ENCODE data around the gene METTL2B.
"Not testable (repeated sequence)": the region's sequence is repeated elsewhere in the genome, so short reads cannot be mapped to it uniquely, and the experiment has no call there.

METTL2B gene

GRCh38 chr7:128455543-128456254 lies 20.8 kb upstream of the METTL2B start, which contains the start of gene HILPDA:
HILPDA (plus strand) TSS chr7:128455878; CDS start chr7:128457269, 1,391 bp downstream.
- DNase-seq = peak; percentile 92 to 95

GRCh38 chr7:128456255-128456725 lies 20.3 kb upstream of the METTL2B start:
- no peak for DNase-seq

- not testable (repeated sequence) for DNase-seq
Measured at GRCh38 chr7:128457385-128457784, 19.2 kb upstream of the METTL2B start.

- no peak for DNase-seq
Measured at GRCh38 chr7:128458956-128459355, 17.6 kb upstream of the METTL2B start.

GRCh38 chr7:128459394-128459878 lies 17.1 kb upstream of the METTL2B start:
- DNase-seq = peak; percentile 43 to 47

- no peak for DNase-seq
Measured at GRCh38 chr7:128462460-128462859, 14.1 kb upstream of the METTL2B start.

GRCh38 chr7:128463345-128463744 lies 13.2 kb upstream of the METTL2B start:
- not testable (repeated sequence) for DNase-seq

GRCh38 chr7:128463933-128464332 lies 12.6 kb upstream of the METTL2B start:
- not testable (repeated sequence) for DNase-seq

GRCh38 chr7:128466871-128467270 lies 9.7 kb upstream of the METTL2B start:
- not testable (repeated sequence) for DNase-seq

- DNase-seq = not testable (repeated sequence)
Measured at GRCh38 chr7:128477336-128477690, 765 bp downstream of the METTL2B start.

- not testable (repeated sequence) for DNase-seq
Measured at GRCh38 chr7:128479082-128479481, 2.5 kb downstream of the METTL2B start.

- not testable (repeated sequence) for DNase-seq
Measured at GRCh38 chr7:128488134-128488533, 11.6 kb downstream of the METTL2B start.

- no peak for DNase-seq
Measured at GRCh38 chr7:128497405-128497804, 20.9 kb downstream of the METTL2B start.

- DNase-seq = not testable (repeated sequence)
Measured at GRCh38 chr7:128505416-128505815, 28.9 kb downstream of the METTL2B start.

GRCh38 chr7:128506819-128507218 lies 30.3 kb downstream of the METTL2B start:
- not testable (repeated sequence) for DNase-seq

- DNase-seq = not testable (repeated sequence)
Measured at GRCh38 chr7:128507321-128507993, 30.9 kb downstream of the METTL2B start.

- DNase-seq = not testable (repeated sequence)
Measured at GRCh38 chr7:128511692-128512091, 35.1 kb downstream of the METTL2B start.

GRCh38 chr7:128515232-128515631 lies 38.7 kb downstream of the METTL2B start:
- not testable (repeated sequence) for DNase-seq

- DNase-seq = not testable (repeated sequence)
Measured at GRCh38 chr7:128517023-128517422, 40.5 kb downstream of the METTL2B start.

- peak; percentile 68 to 70 for DNase-seq
Measured at GRCh38 chr7:128523226-128523931, 46.8 kb downstream of the METTL2B start.

- not testable (repeated sequence) for DNase-seq
Measured at GRCh38 chr7:128523932-128524524, 47.5 kb downstream of the METTL2B start.

- not testable (repeated sequence) for DNase-seq
Measured at GRCh38 chr7:128525584-128525983, 49.0 kb downstream of the METTL2B start.

GRCh38 chr7:128526062-128526466 lies 49.5 kb downstream of the METTL2B start:
- not testable (repeated sequence) for DNase-seq
